H1 (cell line): Measurements from ENCODE around the gene PPIG. TPM values are rescaled to one million over a fixed set of nuclear protein-coding genes. Genes with fewer than 3 reads are reported as not detected.

Source experiments
- HDAC2 ChIP-seq, 2 experiments: fragments of 300-600 bp in 1 of 2; sonication (generic) in 1 of 2; IDR thresholded peaks; 2 replicates each; pipeline ENCODE4 v1.6.1; 2011 to 2012; ENCODE audit warnings: low read depth in 2 of 2, low read length in 2 of 2, mild to moderate bottlenecking in 2 of 2, moderate library complexity in 2 of 2, borderline replicate concordance in 1 of 2, inconsistent platforms in 1 of 2
- JUN ChIP-seq: IDR thresholded peaks from 2 replicates; pipeline ENCODE4 v1.6.1; 2011; ENCODE audit warnings: low read depth, mild to moderate bottlenecking, improper control_type of control experiment, low read length
- NRF1 ChIP-seq: IDR thresholded peaks from 2 replicates; pipeline ENCODE4 v1.6.1; 2011; ENCODE audit warnings: mild to moderate bottlenecking, low read depth, low read length, improper control_type of control experiment
- POLR2AphosphoS5 ChIP-seq: IDR thresholded peaks from 2 replicates; pipeline ENCODE4 v1.6.1; 2011; ENCODE audit warnings: low read depth, low read length
- RBBP5 ChIP-seq: IDR thresholded peaks from 2 replicates; pipeline ENCODE4 v1.7.1; 2012; ENCODE audit warnings: low read depth, mild to moderate bottlenecking, inconsistent platforms, low read length, moderate library complexity, borderline replicate concordance
- TCF12 ChIP-seq: IDR thresholded peaks from 2 replicates; pipeline ENCODE4 v1.6.1; 2011; ENCODE audit warnings: low read depth, mild to moderate bottlenecking, low read length
- ZNF274 ChIP-seq: IDR thresholded peaks from 2 replicates; pipeline ENCODE4 v1.7.0; 2012; ENCODE audit warnings: low read length, borderline replicate concordance; ENCODE audit errors: extremely low read depth
- polyA plus RNA-seq, 7 experiments: library from polyadenylated mRNA; depleted of rRNA in 3 of 7; stranded (reverse) in 5 of 7; unstranded in 2 of 7; fragments of >200 nt in 5 of 7; fragments of 200-250 nt in 2 of 7; gene quantifications; 1 replicate in 5 of 7; 2 replicates in 1 of 7; 4 replicates in 1 of 7; pipeline versions ENCODE4 v1.2.1 to v1.2.3, GENCODE V29; 2011 to 2013; ENCODE audit warnings: missing spikeins in 2 of 7, mixed read lengths in 2 of 7
- total RNA-seq: library from RNA; stranded (reverse); fragmentation: NEBNext Ultra II Directional; extraction: Animal tissue kit (Norgen Biotek cat#: 25700); gene quantifications from 2 replicates; pipeline ENCODE4 v1.2.1, GENCODE V29; 2021

Gene PPIG
- total and polyA plus RNA-seq, 2 of the 8 experiments (the other 6 are each of a cell fraction or from before 2014, with no cell fraction given), result 14.7 to 71.0 TPM

- TF ChIP-seq JUN (no peak), POLR2AphosphoS5 (no peak), HDAC2 (IDR thresholded peaks at IDR 0.05; ENCODE audit: borderline replicate concordance in 1 of 2, low read depth in 2 of 2, low read length in 2 of 2) (no peak), TCF12 (no peak), NRF1 (no peak), ZNF274 (no peak), RBBP5 (no peak)
Measured at GRCh38 chr2:169565686-169566085, 18.5 kb upstream of the PPIG start (continued).
